H9 (cell line): Measurements from ENCODE around the gene KLF15. TPM values are rescaled to one million over a fixed set of nuclear protein-coding genes. Genes with fewer than 3 reads are reported as not detected.
"Not testable (repeated sequence)": the region's sequence is repeated elsewhere in the genome, so short reads cannot be mapped to it uniquely, and the experiment has no call there.

Experiments used
- DNase-seq: peaks from one replicate; pipeline ENCODE4 v3.0.0-alpha.2; 2017
- H2AFZ ChIP-seq: one replicate; pipeline ENCODE4 v1.6.1; 2013; ENCODE audit warnings: mild to moderate bottlenecking, low read length, control low read depth, moderate library complexity
- H2AK5ac ChIP-seq: 2 replicates; pipeline ENCODE4 v1.6.1; 2013; ENCODE audit warnings: low read length, control low read depth, mixed read lengths; ENCODE audit not compliant: insufficient read length
- H2BK120ac ChIP-seq: one replicate; pipeline ENCODE4 v1.6.1; 2013; ENCODE audit warnings: low read depth, mild to moderate bottlenecking, low read length, control low read depth, inconsistent platforms; ENCODE audit not compliant: poor library complexity, severe bottlenecking
- H2BK12ac ChIP-seq: 2 replicates; pipeline ENCODE4 v1.6.1; 2013; ENCODE audit warnings: low read length, control low read depth, mixed read lengths, low read depth; ENCODE audit not compliant: insufficient read length
- H2BK15ac ChIP-seq: 2 replicates; pipeline ENCODE4 v1.6.1; 2013; ENCODE audit warnings: low read depth, low read length, control low read depth
- H2BK20ac ChIP-seq: one replicate; pipeline ENCODE4 v1.6.1; 2013; ENCODE audit warnings: low read depth, mild to moderate bottlenecking, low read length, control low read depth, inconsistent platforms; ENCODE audit not compliant: poor library complexity, severe bottlenecking
- H2BK5ac ChIP-seq: 2 replicates; pipeline ENCODE4 v1.6.1; 2013; ENCODE audit warnings: low read length, control low read depth, mixed read lengths; ENCODE audit not compliant: insufficient read length
- H3K14ac ChIP-seq: 2 replicates; pipeline ENCODE4 v1.6.1; 2013; ENCODE audit warnings: low read length, control low read depth; ENCODE audit not compliant: insufficient read depth
- H3K18ac ChIP-seq: 2 replicates; pipeline ENCODE4 v1.6.1; 2013; ENCODE audit warnings: low read depth, mild to moderate bottlenecking, mixed read lengths, low read length, control low read depth; ENCODE audit not compliant: insufficient read length
- H3K23ac ChIP-seq: 2 replicates; pipeline ENCODE4 v1.6.1; 2013; ENCODE audit warnings: low read length, control low read depth, mixed read lengths, low read depth; ENCODE audit not compliant: insufficient read length
- H3K23me2 ChIP-seq: 2 replicates; pipeline ENCODE4 v1.6.1; 2013; ENCODE audit warnings: low read depth, mild to moderate bottlenecking, mixed read lengths, low read length, control low read depth; ENCODE audit not compliant: insufficient read length, poor library complexity, severe bottlenecking
- H3K27ac ChIP-seq: 2 replicates; pipeline ENCODE4 v1.5.1; 2013; ENCODE audit warnings: low read length, control low read depth, mixed read lengths, low read depth; ENCODE audit not compliant: insufficient read length
- H3K27me3 ChIP-seq: 2 replicates; pipeline ENCODE4 v1.6.1; 2013; ENCODE audit warnings: low read length, control low read depth, inconsistent platforms; ENCODE audit not compliant: insufficient read depth
- H3K4ac ChIP-seq: 2 replicates; pipeline ENCODE4 v1.6.1; 2013; ENCODE audit warnings: low read depth, mild to moderate bottlenecking, control low read depth, inconsistent platforms, low read length, moderate library complexity
- H3K4me1 ChIP-seq: 2 replicates; pipeline ENCODE4 v1.6.1; 2013; ENCODE audit warnings: low read length, control low read depth, inconsistent platforms; ENCODE audit not compliant: insufficient read depth
- H3K4me2 ChIP-seq: 2 replicates; pipeline ENCODE4 v1.6.1; 2013; ENCODE audit warnings: low read length, control low read depth, mixed read lengths; ENCODE audit not compliant: insufficient read length, insufficient read depth
- H3K56ac ChIP-seq: 2 replicates; pipeline ENCODE4 v1.6.1; 2013; ENCODE audit warnings: low read depth, mild to moderate bottlenecking, mixed read lengths, low read length, control low read depth; ENCODE audit not compliant: insufficient read length
- H3K79me1 ChIP-seq: 2 replicates; pipeline ENCODE4 v1.6.1; 2013; ENCODE audit warnings: low read depth, mild to moderate bottlenecking, moderate library complexity, low read length, control low read depth, inconsistent platforms; ENCODE audit not compliant: insufficient read depth, poor library complexity, severe bottlenecking
- H3K79me2 ChIP-seq: 2 replicates; pipeline ENCODE4 v1.6.1; 2013; ENCODE audit warnings: low read length, control low read depth, inconsistent platforms; ENCODE audit not compliant: insufficient read depth
- H3K9ac ChIP-seq: 2 replicates; pipeline ENCODE4 v1.6.1; 2013; ENCODE audit warnings: low read length, control low read depth, mixed read lengths; ENCODE audit not compliant: insufficient read length; ENCODE audit errors: extremely low read depth
- H3K9me3 ChIP-seq: one replicate; pipeline ENCODE4 v1.6.1; 2013; ENCODE audit warnings: low read depth, low read length, inconsistent platforms; ENCODE audit not compliant: control insufficient read depth
- H3T11ph ChIP-seq: one replicate; pipeline ENCODE4 v1.6.1; 2013; ENCODE audit warnings: mild to moderate bottlenecking, low read length, control low read depth, inconsistent platforms
- H4K20me1 ChIP-seq: one replicate; pipeline ENCODE4 v1.6.1; 2013; ENCODE audit not compliant: control insufficient read depth, insufficient read length, insufficient read depth
- H4K5ac ChIP-seq: 2 replicates; pipeline ENCODE4 v1.6.1; 2013; ENCODE audit warnings: low read depth, mild to moderate bottlenecking, mixed read lengths, low read length, control low read depth; ENCODE audit not compliant: insufficient read length
- H4K8ac ChIP-seq: replicated peaks from 2 replicates; pipeline ENCODE4 v1.6.1; 2013; ENCODE audit warnings: low read length, control low read depth, mixed read lengths, low read depth; ENCODE audit not compliant: insufficient read length
- H4K91ac ChIP-seq: 2 replicates; pipeline ENCODE4 v1.6.1; 2013; ENCODE audit warnings: low read depth, mild to moderate bottlenecking, moderate library complexity, mixed read lengths, low read length, control low read depth; ENCODE audit not compliant: insufficient read length
- H3K27ac Mint-ChIP-seq, 3 experiments: 2 replicates in 2 of 3; 3 replicates in 1 of 3; pipeline ENCODE4 v1.8.0; 2020 to 2021; ENCODE audit warnings: mixed read lengths in 3 of 3, mild to moderate bottlenecking in 1 of 3, moderate library complexity in 1 of 3
- H3K27me3 Mint-ChIP-seq: 2 replicates; pipeline ENCODE4 v1.8.0; 2021; ENCODE audit warnings: low read depth, mild to moderate bottlenecking, moderate library complexity, mixed read lengths
- H3K36me3 Mint-ChIP-seq, 3 experiments: 2 replicates in 2 of 3; 3 replicates in 1 of 3; pipeline ENCODE4 v1.8.0; 2020 to 2021; ENCODE audit warnings: low read depth in 3 of 3, mixed read lengths in 3 of 3; ENCODE audit not compliant: insufficient read depth in 1 of 3
- H3K4me1 Mint-ChIP-seq, 2 experiments: 2 replicates each; pipeline ENCODE4 v1.8.0; 2020; ENCODE audit warnings: mixed read lengths in 2 of 2
- H3K4me3 Mint-ChIP-seq, 2 experiments: 2 replicates in 1 of 2; 3 replicates in 1 of 2; pipeline ENCODE4 v1.8.0; 2020 to 2021; ENCODE audit warnings: mild to moderate bottlenecking in 2 of 2, mixed read lengths in 2 of 2, moderate library complexity in 1 of 2
- H3K9me3 Mint-ChIP-seq, 2 experiments: 2 replicates in 1 of 2; 3 replicates in 1 of 2; pipeline ENCODE4 v1.8.0; 2020; ENCODE audit warnings: mild to moderate bottlenecking in 2 of 2, mixed read lengths in 2 of 2, moderate library complexity in 1 of 2
- CTCF ChIP-seq: fragments of 200-600 bp; sonication (generic); conservative IDR thresholded peaks from 3 replicates; pipeline ENCODE4 v1.8.0; 2021; ENCODE audit warnings: antibody characterized with exemption, mild to moderate bottlenecking
- WGBS: extraction: QIAGEN DNeasy Blood & Tissue Kit; methylation state at CpG from one replicate; pipeline ENCODE4 v1.1.7; 2013; ENCODE audit warnings: missing lambda C conversion rate, low lambda C conversion rate, mixed read lengths; ENCODE audit not compliant: insufficient read length; ENCODE audit errors: extremely low coverage; 5-methylcytosine and 5-hydroxymethylcytosine counted together
- total RNA-seq: library from RNA; stranded (reverse); gene quantifications from 2 replicates; pipeline ENCODE4 v1.2.1, GENCODE V29; 2021

The KLF15 gene
- total RNA-seq, 1 experiment from 2014 or later = 10.8 TPM

- H2BK120ac ChIP-seq, H3K23me2 ChIP-seq, H2AK5ac ChIP-seq, H3T11ph ChIP-seq, H2BK5ac ChIP-seq, H4K5ac ChIP-seq, H2BK12ac ChIP-seq, H3K4me2 ChIP-seq, H3K4me1 Mint-ChIP-seq, H3K4me3 Mint-ChIP-seq, H3K27me3 ChIP-seq, H3K79me1 ChIP-seq, H3K4ac ChIP-seq, H4K20me1 ChIP-seq, H3K56ac ChIP-seq, H2AFZ ChIP-seq, H3K27me3 Mint-ChIP-seq, H3K14ac ChIP-seq, H3K9ac ChIP-seq, H3K4me1 ChIP-seq, H2BK15ac ChIP-seq, H3K23ac ChIP-seq, H3K27ac ChIP-seq, H4K8ac ChIP-seq, H2BK20ac ChIP-seq, H3K18ac ChIP-seq, H3K79me2 ChIP-seq, H4K91ac ChIP-seq: not testable (repeated sequence)
- DNase-seq = peak; percentile 58
- Mint-ChIP-seq H3K9me3 (peaks cover 38 to 42% of the 10 kb centered on the region in 2 experiments), H3K27ac (peak overlapping the region in 1 of 3 experiments; percentile 70; a peak in 1 of 7 replicates), H3K36me3 (peaks cover 6 to 39% (median 21%) of the 10 kb centered on the region in 3 experiments)
- peaks cover 18% of the 10 kb centered on the region for H3K9me3 ChIP-seq
- TF ChIP-seq CTCF = peak; percentile 22; the same call in 2 of the 3 replicates
- no CpG with 5 or more reads among the region's 15 CpGs for WGBS
Observed at GRCh38 chr3:126331812-126332336, 25.3 kb downstream of the KLF15 start.
